Measurements from ENCODE around the gene OPTN.
A peak's percentile ranks its signal among the peaks of the same experiment; 100 is the strongest.
"Not testable (repeated sequence)": the region's sequence is repeated elsewhere in the genome, so short reads cannot be mapped to it uniquely, and the experiment has no call there.

The OPTN gene

DNA sequence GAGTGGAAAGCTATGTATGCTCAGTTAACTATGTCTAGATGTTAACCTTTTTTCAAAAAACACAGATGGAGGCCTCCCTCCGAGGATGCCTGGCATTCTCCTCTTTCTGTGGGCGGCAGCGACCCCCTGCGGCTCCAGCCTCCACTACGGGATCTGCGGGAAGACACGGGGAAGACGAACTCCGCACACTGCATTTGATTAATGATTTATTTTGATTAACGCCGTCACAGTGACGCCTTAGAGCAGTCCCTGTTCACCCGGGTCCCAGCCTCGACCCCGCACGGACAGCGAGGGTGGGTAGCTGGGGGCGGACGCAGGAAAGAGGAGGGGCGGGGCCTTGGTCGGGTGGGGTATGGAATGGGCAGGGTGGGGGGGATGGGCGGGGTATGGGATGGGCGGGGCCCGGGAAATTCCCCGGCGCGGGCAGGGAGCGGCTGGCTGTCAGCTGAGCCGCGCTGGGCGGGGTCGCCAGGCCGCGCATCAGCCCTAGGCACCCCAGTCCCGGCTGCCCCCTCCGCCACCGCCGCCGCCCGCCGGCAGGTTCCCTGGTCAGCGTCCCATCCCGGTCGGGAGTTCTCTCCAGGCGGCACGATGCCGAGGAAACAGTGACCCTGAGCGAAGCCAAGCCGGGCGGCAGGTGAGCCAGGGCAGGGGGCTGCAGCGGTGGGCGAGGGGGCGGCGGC is at the start of gene OPTN:
TSS of gene OPTN (plus strand) at position 498 of the 683 bp plus-strand sequence. CDS start 8,960 bp downstream, outside the sequence.
- DNase-seq, result peak; percentile 68

DNA sequence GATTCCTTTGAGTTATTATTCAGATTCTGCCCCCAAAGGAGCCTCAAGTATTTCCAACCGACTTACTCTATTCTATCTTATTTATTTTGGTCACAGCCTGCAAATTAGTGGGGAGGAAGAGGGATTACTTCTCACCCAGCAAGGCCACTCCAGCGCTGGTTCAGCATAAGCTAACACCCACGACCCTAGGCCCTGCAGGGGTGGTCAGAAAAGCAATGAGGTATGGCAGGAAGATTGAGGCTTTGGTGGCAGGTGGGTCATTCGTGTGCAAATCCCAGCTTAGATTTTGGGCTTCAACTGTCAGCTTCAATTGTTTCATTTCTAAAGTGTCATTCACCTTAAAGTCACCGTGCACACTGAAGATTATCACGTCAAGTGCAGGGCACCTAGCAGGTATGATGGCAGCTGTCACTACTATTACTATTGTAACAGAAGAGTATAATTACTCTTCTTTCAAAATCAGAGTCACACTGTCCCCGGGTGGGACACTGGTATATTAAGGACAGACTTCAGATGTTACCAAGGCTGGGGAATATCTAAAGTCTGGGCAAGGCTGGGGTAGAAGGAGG is 48.8 kb upstream of the OPTN start:
- DNase-seq, result no peak

DNA sequence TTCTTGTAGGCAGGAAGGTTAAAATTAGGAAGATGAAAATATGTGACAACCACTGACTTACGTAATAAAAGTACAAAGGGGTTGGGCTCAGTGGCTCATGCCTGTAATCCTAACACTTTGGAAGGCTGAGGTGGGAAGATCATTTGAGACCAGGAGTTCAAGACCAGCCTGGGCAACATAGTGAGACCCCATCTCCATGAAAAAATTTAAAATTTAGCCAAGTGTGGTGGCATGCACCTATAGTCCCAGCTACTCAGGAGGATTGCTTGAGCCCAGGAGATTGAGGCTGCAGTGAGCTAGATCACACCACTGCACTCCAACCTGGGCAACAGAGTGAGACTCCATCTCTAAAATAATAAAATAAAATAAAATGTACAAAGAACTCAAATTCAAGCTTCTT is 46.8 kb upstream of the OPTN start:
- not testable (repeated sequence) for DNase-seq

DNA sequence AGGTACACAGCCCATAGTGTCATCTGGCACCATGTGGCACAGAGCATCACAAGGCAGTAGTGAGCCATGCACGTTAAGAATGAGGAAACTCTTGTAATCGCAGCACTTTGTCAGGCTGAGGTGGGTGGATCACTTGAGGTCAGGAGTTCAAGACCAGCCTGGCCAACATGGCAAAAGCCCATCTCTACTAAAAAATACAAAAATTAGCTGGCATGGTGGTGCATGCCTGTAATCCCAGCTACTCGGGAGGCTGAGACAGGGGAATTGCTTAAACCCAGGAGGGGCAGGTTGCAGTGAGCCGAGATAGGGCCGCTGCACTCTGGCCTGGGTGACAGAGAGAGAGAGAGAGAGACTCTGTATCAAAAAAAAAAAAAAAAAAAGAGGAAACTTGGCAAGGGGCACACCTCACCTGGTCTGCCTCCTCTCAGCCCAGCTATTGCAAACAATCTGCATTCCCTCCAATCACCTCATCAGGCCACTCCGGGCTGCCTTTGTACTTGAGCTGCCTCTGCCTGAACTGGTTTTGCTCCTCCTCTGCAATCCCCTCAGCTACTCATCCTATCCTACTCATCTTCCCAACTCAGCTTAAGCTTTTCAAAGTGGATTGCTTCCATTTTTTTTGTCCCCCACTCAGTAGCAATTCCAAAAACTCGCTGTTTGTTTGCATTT is 46.0 kb upstream of the OPTN start:
- DNase-seq, result peak; percentile 0

DNA sequence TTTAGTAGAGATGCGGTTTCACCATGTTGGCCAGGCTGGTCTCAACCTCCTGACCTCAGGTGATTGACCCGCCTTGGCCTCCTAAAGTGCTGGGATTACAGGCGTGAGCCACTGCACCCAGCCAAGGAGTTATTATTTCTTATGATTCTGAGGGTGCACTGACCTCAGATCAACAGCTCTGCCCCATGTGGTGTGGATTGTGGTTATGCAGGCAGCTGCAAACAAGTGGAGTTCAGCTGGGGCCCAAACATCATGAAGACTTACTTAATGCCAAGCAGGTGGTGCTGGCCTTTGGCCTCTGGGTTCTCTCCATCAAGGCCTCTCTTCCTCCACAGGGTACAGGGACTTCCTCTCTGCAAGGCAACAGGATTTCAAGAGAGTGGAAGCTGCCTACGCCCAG is 45.1 kb upstream of the OPTN start:
- DNase-seq, result no peak

DNA sequence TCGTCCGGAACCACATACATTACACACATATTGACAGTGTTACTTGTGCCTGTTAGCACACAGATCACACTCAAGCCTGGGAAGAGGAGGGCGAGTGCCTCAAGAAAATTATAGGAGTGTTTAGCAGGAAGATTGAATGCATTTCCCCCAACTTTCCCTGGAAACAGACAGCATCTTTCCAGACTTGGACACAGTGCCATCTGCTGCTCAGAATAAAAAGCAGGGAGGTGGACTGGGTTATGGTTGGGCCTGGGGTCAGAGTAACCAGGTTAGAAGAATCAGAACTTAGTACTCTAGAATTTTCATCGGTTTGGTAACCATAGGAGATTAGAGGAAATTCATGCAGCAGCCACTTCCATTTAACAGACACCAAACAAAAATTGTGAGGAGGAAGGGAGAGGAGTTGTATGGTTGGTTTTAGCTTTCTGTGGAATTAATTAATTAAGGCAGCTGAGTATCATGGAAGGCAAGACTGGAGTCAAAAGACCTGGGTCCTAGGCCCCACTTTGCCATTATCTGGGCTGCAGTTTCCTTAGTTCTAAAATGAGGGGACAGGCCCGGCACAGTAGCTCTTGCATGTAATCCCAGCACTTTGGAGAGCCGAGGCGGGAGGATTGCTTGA is 43.4 kb upstream of the OPTN start:
- peak; percentile 10 for DNase-seq

DNA sequence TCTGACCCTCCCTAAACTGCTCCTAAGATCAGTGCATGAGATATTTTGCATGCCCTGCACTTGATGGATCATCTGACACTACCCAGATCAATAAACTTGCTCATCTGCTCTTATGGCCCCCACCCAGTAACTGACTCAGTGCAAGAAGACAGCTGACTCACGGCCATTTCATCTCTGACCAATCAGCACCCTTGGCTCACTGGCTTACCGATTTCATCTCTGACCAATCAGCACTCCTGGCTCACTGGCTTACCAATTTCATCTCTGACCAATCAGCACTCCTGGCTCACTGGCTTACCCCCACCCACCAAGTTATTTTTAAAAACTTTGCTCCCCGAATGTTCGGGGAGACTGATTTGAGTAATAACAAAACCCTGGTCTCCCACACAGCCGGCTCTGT is 37.2 kb upstream of the OPTN start:
- no peak for DNase-seq

DNA sequence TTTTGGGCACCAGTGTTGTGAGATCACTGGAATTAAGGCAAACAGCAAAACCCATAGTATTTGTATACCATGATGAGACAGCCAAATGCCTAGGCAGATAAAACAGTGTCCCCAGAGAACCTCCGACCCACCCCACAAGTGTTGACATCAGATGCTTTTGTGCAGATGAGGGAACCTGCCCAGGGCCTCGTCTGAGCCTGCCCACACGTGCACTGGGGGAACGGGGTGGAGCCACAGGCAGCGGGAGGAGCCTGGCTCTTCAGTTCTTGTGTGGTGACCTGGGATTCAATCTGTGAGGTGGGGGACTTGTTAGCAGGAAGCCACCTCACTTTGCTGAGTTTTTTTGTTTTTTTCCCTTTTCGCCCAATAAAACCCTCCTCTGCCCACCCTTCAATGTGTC is 33.4 kb upstream of the OPTN start:
- no peak for DNase-seq

DNA sequence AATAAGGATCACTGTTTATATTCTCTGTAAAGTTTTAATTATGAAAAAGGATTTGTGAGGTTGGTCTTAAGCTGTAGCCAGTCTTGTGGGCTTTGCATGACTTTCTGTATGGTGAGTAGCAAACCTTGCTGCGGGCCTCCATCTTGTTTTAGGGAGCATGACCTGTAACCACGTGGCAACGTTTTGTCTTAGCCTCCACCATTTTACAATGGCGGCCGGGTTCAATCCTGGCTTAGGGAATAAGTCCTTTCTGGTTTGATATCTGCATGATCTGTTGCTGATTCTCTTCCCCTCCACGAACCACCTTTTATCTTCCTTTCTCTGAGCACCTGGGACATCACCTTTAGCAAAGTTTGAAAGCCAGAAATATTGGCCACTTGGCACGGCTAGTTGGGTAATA is 32.5 kb upstream of the OPTN start:
- no peak for DNase-seq

DNA sequence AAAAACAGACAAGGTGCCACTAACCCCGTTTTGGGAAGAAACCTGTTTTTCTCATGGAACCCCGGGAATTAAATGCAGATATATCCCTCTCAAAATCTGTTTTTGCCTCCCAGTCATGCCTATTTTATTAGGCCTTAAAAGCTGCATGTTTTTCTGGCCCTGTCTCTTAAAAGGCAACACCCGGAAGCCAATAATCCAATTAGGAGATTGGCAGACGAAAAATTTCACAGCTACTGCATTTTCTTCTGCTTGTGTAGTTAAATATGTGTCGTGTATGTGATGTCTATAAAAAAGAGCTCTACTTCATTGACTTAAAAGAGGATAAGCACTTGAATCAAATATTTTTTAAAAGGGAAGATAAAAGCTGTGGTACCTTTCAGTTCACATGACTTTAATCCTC is 31.9 kb upstream of the OPTN start:
- no peak for DNase-seq

DNA sequence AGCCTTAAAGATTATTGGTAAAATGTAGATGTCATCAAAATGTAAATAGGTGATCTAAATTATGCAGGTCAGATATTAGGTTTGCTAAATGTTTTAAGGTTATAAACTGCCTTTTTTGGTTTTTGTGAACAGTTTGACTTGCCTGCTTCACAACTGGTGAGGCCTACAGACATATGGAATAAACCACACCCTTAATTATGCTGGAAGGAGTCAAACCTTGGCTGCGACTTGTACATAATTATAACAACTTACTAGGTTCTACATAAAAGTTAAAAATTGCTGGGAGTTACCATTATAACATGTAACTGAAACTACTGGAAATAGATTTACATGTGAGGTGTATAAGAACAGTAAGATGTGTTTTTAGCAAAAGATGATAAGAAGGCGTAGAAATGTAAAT is 31.5 kb upstream of the OPTN start:
- no peak for DNase-seq

DNA sequence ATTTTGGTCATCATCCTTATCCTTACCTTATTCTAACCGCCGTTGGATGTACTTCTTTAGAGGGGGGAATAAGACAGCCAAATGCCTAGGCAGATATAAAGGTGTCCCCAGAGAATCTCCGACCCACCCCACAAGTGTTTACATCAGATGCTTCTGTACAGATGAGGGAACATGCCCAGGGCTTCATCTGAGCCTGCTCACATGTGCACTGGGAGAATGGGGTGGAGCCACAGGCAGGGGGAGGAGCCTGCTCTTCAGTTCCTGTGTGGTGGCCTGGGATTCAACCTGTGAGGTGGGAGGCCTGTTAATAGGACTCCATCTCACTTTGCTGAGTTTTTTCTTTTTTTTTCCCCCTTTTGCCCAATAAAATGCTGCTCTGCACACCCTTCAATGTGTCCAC is 27.6 kb upstream of the OPTN start:
- DNase-seq, result no peak

DNA sequence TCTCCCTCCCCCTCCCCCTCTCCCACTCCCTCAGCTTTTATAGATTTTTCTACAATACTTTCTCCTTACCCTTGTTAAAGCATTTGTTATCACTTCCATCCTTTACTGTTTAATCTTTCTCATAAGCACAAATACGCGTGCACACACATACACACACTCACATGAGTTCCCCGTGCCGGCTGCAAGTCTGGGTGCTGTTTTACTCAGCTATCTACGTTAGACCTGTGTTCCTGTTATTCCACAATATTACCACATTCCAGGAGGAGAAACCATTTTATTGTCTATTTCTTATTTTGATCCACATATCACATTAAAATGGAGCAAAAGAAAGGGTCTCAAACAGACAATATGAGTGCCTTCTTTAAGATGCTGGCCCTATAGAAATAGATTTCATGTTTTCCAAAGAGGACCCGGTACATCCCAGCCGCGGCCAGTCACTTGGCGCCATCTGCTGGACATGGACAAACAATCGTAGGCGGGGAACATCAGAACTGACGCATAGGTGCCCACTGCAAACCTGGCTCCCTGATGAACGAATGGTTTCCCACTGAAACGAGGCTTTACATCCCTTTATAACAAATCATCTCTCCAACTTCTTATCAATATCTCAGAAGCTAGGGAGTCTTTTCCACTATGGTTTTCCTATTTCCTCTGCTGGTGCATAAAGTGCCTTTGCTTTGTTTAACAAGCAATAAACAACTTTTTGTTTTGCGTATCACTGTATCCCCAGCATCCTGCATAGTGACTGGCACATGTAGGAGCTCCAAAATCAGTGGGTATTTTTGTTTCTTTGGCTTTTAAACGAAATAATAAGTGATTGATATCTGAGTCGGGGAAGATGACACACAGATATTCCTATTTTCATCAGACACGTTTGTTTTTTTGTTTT is 25.2 kb upstream of the OPTN start:
- DNase-seq, result peak; percentile 68

DNA sequence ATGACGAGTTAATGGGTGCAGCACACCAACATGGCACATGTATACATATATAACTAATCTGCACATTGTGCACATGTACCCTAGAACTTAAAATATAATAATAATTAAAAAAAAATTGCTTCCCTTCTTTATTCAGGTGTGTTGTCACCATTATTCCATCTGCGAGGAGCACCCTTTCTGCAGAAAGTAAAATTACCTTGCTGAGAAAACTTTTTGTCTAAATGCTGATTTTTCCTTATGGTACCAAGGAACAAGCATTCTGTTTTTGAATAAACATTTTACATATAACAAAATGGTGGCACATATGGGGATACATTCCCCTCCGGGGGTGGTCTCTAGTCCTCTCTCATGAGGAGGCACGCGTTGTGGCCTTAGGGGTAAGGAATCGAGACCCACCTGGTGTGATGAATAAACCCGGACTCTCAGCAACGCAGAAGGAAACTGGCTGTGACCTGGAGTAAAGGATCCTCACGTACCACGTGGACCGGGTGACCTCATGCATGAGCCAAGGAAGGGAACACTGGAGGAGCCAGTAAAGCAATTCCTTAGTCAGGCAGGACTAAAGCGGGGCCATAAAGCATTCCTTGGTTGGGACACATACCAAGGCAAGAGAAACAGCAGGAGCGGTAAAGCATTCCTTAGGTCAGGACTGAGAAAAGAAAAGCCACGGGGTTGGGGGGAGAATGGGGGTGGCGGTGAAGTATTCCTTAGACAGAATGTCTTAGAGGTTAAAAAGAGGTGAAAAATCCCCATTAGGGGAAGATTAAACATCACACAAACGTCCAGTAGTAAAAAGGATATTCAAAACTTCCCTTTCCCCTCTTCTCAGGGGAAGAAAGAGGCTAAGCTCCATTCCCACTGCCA is 20.8 kb upstream of the OPTN start:
- no peak for DNase-seq

DNA sequence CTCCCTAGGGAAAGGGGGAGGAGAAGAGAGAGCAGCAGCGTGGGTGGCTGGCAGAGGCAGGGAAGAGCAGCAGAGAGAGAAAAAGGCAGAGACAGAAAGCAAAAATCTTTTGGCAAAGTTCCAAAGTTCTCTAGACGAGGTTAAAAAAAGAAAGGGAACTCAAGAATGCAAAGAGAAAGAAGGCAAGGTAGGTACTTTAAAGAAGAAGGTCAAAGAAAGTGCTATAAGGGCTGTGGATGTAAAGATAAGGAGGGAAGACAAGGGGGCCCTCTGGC is 20.2 kb upstream of the OPTN start:
- no peak for DNase-seq

DNA sequence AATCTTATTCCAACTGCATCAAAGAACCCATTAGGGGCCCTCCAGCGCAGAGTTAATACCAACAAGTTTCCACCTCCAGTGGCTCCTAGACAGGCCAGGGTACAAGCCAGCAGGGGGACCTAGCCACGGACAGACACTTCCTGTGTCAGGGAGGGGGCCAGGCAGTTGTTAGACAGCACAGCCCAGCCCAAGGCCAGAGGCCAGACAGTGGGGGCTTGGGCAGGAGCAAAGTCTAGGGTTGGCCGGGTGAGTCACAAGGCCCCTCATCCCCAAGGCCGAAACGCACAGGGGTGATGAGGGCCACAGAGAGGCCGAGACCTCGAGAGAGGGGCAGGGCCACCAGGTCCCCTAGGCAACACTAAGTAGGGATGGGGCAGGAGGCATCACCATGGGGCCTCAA is 19.3 kb upstream of the OPTN start:
- DNase-seq, result no peak

DNA sequence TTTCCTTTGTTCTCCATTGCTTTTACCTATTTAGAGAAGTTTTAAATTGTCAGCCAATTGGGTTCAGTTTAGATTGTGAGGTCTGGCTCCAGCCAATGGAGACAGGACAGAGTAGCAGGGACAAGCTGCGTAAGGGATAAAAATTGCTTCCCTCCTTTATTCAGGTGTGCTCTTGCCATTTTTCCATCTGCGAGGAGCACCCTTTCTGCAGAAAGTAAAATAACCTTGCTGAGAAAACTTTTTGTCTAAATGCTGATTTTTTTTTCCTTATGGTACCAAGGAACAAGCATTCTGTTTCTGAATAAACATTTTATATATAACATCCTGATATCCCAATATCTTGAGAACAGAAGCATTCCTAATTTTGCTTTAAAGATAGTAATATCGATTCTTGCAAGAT is 16.3 kb upstream of the OPTN start:
- DNase-seq, result not testable (repeated sequence)

DNA sequence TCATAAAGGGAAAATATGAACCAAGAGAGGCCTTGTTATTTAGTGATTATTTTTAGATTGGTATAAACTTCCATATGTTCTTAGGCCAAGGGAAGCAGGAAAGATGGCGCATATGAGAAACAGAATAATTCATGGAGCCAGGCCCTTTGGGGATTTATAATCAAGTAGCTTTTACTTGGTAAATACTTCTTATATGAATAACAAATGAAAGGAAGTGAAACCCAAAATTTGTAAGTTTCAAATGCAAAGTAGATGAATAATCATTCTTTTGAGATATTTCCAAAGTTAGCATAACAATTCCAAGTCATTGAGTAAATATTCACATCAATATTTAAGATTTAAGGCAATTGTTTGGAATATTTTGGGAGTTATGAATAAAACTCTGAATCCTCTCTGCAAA is 13.9 kb upstream of the OPTN start:
- DNase-seq, result no peak

DNA sequence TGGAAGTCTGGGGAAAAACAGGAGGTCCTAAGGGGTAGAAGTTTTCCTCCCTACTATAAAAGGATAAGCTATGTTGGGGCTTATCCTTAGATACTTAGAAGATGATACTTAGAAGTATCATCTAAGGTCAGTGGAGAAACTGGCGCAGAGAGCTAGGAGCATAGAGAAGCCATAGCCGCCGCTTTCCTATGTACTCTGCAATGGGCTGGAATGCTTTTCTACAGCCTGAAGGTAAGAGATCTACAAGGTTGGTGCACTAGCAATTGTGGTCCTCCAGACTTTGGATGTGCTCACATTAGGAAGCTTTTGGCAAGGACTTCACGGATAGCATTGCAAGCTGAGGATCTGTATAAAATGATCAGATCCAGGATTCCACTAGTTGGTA is 12.4 kb upstream of the OPTN start:
- DNase-seq, result no peak

DNA sequence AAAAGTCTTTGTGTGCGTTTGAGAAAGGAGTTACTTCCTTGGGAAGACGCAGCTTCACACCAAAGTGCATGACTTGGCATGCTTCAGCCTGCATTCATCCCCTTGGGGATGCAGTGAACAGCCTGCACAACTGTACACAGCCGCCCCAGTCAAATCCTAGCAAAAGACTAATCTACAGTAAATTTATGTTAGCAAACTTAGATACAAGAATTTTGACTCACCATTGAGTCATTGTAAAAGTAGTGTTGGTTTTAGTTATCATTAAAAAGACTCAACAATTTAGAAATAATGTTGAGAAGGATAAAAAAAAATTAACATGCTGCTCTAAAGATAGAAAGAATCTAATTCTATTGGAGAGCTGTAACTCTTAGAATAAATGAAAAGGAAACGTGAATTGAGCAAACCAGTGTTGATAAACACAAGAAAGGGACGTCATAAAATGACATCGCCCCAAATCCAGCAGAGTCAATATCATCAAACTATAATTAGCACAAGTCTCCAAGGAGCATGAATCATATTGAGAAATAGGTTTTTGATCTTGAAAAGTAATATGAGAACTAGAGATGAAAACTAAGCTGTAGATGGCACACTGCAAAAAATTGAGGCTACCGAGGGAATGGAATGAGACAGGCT is 11.9 kb upstream of the OPTN start:
- no peak for DNase-seq

DNA sequence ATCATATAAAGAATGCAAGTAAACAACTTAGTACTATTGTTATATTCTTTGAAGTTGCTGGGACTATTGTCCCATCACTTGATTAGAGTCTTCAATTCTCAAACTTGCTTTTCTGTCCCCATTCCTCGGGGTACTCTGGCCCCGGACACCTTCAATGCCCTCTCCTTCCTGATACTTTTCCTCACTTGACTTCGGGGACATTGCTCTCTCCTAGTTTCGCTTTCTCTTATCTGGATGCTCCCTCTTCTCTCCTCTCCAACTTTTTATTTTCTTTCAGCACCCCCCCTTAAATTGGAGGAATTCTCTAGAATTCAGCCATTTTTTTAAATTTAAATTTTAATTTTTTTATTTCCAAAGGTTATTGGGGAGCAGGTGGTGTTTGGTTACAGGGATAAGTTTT is 10.6 kb upstream of the OPTN start:
- DNase-seq, result no peak

DNA sequence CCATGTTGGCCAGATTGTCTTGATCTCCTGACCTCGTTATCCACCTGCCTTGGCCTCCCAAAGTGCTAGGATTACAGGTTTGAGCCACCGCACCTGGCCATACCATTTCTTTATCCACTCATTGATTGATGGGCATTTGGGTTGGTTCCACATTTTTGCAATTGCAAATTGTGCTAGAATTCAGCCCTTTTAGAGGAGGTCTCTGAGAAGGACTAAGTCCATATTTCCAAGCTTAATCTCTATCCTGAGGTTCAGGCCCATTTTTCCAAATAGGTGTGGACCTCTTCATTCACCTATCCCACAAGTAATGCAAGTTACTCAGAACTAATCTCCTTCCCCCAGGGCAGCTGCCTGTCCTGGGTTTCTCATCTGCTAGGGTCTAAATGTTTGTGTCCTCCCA is 9.7 kb upstream of the OPTN start:
- no peak for DNase-seq
